Epidermal melanocyte (primary cell): Measurements from ENCODE around the gene SEC22B.
"Not testable (repeated sequence)": the region's sequence is repeated elsewhere in the genome, so short reads cannot be mapped to it uniquely, and the experiment has no call there.

Experiments used
- DNase-seq: peaks from one replicate; pipeline ENCODE4 v3.0.0; 2011; ENCODE audit warnings: low spot score; ENCODE audit not compliant: insufficient read length

SEC22B gene

GRCh38 chr1:120116094-120116493 lies 60.2 kb downstream of the SEC22B start:
- not testable (repeated sequence) for DNase-seq

GRCh38 chr1:120113134-120113533 lies 63.2 kb downstream of the SEC22B start:
- not testable (repeated sequence) for DNase-seq

DNA sequence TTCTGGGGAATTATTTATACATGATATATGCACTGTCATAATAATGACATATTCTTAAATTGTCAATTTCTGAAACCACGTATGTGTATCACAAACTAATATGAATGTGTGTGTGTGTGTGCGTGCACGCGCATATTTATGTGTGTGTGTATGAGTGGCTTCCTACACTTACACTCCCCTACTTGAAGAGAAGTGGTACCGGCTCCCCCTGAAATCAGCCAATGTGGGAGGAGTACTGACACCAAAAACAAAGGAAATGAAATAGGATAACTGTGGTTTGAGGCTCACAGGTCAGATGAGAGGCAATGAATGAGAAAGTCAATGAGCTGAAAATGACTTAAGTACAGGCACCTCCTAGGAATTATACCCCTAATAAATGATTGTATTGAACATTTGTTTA lies 64.1 kb downstream of the SEC22B start:
- DNase-seq, result not testable (repeated sequence)

GRCh38 chr1:120111771-120112170 lies 64.5 kb downstream of the SEC22B start:
- not testable (repeated sequence) for DNase-seq

DNA sequence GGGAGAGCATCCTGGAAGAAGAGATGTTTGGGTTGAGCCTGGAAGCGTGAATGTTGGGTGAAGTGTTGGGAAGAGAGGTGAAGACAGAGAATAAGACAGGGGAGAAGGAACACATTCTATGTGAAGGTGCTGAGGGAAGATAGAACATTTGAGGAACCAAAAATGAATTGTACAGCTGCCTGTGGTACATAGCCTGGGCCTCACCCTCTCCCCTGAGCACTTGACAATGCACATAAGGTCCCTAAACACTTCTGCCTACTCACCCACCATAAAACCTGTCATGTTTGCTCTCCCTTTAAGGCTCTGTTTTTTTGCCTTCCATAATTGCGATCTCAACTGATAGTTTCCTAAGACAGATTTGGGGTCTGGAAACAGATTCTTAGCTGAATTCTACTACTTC lies 65.3 kb downstream of the SEC22B start:
- not testable (repeated sequence) for DNase-seq

DNA sequence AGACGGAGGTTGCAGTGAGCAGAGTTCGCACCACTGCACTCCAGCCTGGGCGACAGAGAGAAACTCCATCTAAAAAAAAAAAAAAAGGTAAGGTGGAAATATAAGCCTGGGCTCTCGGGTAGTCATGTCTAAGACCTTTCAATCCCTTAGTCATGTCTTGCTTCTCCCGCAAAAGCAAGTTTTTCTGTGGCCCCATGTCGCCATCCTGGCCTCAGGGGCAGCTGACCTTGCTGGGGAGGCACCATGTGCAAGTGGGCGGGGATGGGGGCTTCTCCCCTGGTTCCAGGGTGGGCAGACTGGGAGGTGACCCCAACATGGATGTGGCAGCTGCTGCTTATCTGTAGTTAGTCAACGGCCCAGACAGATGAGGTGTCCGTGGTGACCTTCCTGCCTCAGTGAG lies 66.7 kb downstream of the SEC22B start:
- DNase-seq, result not testable (repeated sequence)

GRCh38 chr1:120109180-120109579 lies 67.1 kb downstream of the SEC22B start:
- DNase-seq, result not testable (repeated sequence)

GRCh38 chr1:120105288-120105687 lies 71.0 kb downstream of the SEC22B start:
- DNase-seq, result not testable (repeated sequence)

GRCh38 chr1:120103768-120104167 lies 72.6 kb downstream of the SEC22B start:
- DNase-seq, result not testable (repeated sequence)

DNA sequence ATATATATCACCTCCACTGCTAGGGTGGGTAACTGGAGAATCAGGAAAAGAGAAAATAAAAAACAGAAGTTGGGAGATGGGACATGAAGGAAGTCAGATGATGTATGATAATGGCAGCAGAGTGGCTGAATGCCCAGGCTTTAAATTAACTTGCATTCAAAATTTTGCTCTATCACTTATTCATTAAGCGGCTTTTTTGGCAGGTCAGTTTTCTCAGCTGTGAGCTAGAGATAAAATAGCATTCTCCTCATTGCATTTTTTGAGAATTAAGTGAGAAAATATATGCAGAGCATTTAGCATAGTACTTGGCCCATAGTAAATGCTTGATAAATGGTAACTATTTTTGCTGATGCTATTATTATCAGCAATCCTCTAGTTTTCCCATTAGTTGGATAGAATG lies 74.7 kb downstream of the SEC22B start:
- DNase-seq, result not testable (repeated sequence)
